Stimulated activated CD4-positive, alpha-beta T cell treated with anti-CD3 and anti-CD28 coated beads, TNF-alpha, amount 100 ng/mL, for 1 hour (primary cell): ENCODE measurements around the gene VAC14.
"Not testable (repeated sequence)": the region's sequence is repeated elsewhere in the genome, so short reads cannot be mapped to it uniquely, and the experiment has no call there.

Experiments
- DNase-seq, 3 donors: peaks; one replicate each; pipeline ENCODE4 v3.0.0-alpha.2; 2020; ENCODE audit warnings: low read depth in 3 of 3, low spot score in 1 of 3

The VAC14 gene

GRCh38 chr16:70800781-70801480 is at the start of gene VAC14:
TSS of gene VAC14 (minus strand) at chr16:70801158. CDS start at chr16:70800900, 258 bp downstream.
- DNase-seq = peak; percentile 90 to 96 (median 94)

- not testable (repeated sequence) for DNase-seq
These were observed 22.6 kb upstream of the VAC14 start for GRCh38 chr16:70823498-70824118.

- DNase-seq = not testable (repeated sequence)
These were observed 21.8 kb upstream of the VAC14 start for GRCh38 chr16:70822734-70823133.

- not testable (repeated sequence) for DNase-seq
These were observed 17.1 kb upstream of the VAC14 start for GRCh38 chr16:70818088-70818487.

- DNase-seq = no peak
These were observed 8.6 kb upstream of the VAC14 start for GRCh38 chr16:70809392-70810060.

- DNase-seq = no peak
These were observed 7.4 kb upstream of the VAC14 start for GRCh38 chr16:70808371-70808770.

- no peak for DNase-seq
These were observed 4.8 kb upstream of the VAC14 start for GRCh38 chr16:70805787-70806186.

GRCh38 chr16:70805380-70805779 is 4.4 kb upstream of the VAC14 start:
- no peak for DNase-seq

- no peak for DNase-seq
These were observed 3.8 kb upstream of the VAC14 start for GRCh38 chr16:70804734-70805169.

- no peak for DNase-seq
These were observed 3.3 kb upstream of the VAC14 start for GRCh38 chr16:70804153-70804733.

GRCh38 chr16:70803319-70803718 is 2.4 kb upstream of the VAC14 start:
- DNase-seq = no peak

GRCh38 chr16:70801611-70802010 is 653 bp upstream of the VAC14 start:
- no peak for DNase-seq

GRCh38 chr16:70800311-70800710 is 647 bp downstream of the VAC14 start:
- no peak for DNase-seq

- no peak for DNase-seq
These were observed 4.7 kb downstream of the VAC14 start for GRCh38 chr16:70796301-70796700.

- DNase-seq = no peak
These were observed 5.6 kb downstream of the VAC14 start for GRCh38 chr16:70795296-70795912.

GRCh38 chr16:70793851-70794502 is 7.0 kb downstream of the VAC14 start:
- no peak for DNase-seq

GRCh38 chr16:70790815-70791214 is 10.1 kb downstream of the VAC14 start:
- no peak for DNase-seq

- DNase-seq = no peak
These were observed 11.1 kb downstream of the VAC14 start for GRCh38 chr16:70789595-70790447.

- DNase-seq = no peak
These were observed 12.0 kb downstream of the VAC14 start for GRCh38 chr16:70788668-70789594.
